Measurements from ENCODE around the gene GHRH. TPM values are rescaled to one million over a fixed set of nuclear protein-coding genes. Genes with fewer than 3 reads are reported as not detected.

The GHRH gene
- total RNA-seq, 3 donors from 2014 or later (not counting 1 experiment from before 2014, with no cell fraction given), result not detected

- WGBS (ENCODE audit: insufficient coverage), result 94% methylated on average over 4 of the region's 5 CpGs
These were observed 14.9 kb downstream of the GHRH start for GRCh38 chr20:37246736-37247135.

GRCh38 chr20:37245216-37246150, 16.1 kb downstream of the GHRH start:
- Histone ChIP-seq H3K27me3 (ENCODE audit: control insufficient read depth, insufficient read depth, low read length) (no peaks in the 10 kb centered on the region), H3K4me3 (ENCODE audit: low read length) (no peak overlapping the region), H3K36me3 (ENCODE audit: control insufficient read depth, insufficient read depth, low read length) (peaks cover 33% of the 10 kb centered on the region), H3K4me1 (ENCODE audit: control insufficient read depth, insufficient read depth, low read length) (no peaks in the 10 kb centered on the region), H3K27ac (ENCODE audit: low read length) (no peak overlapping the region), H3K9me3 (ENCODE audit: control insufficient read depth, insufficient read depth, low read length) (no peaks in the 10 kb centered on the region)
- H3K4me3 Mint-ChIP-seq, result no peak overlapping the region
- H3K27me3 Mint-ChIP-seq (ENCODE audit: low read depth in 2 of 2), result no peaks in the 10 kb centered on the region
- DNase-seq, result no peak
- no peak for ATAC-seq
- peaks cover 22% of the 10 kb centered on the region for H3K36me3 Mint-ChIP-seq
- 88% methylated on average over 25 of the region's 25 CpGs for WGBS (ENCODE audit: insufficient coverage)
- peak overlapping the region in 1 of 2 donors; percentile 19 for H3K27ac Mint-ChIP-seq
- TF ChIP-seq CTCF (IDR thresholded peaks at IDR 0.05), result no peak
- H3K9me3 Mint-ChIP-seq, result no peaks in the 10 kb centered on the region
- H3K4me1 Mint-ChIP-seq, result peaks cover 0 to 5% of the 10 kb centered on the region in 2 donors
- intact Hi-C loops (cut with micrococcal nuclease), result no loop called here

More at GRCh38 chr20:37246736-37247135, 14.9 kb downstream of the GHRH start:
- H3K27me3 Mint-ChIP-seq (ENCODE audit: low read depth in 2 of 2), result no peaks in the 10 kb centered on the region
- DNase-seq (no peak), ATAC-seq (no peak)
- peaks cover 14% of the 10 kb centered on the region for H3K36me3 Mint-ChIP-seq
- intact Hi-C loops (cut with micrococcal nuclease), result no loop called here
- H3K9me3 Mint-ChIP-seq, result no peaks in the 10 kb centered on the region
- H3K4me3 ChIP-seq (ENCODE audit: low read length), result no peak overlapping the region
- no peaks in the 10 kb centered on the region for H3K9me3 ChIP-seq (ENCODE audit: control insufficient read depth, insufficient read depth, low read length)
- no peak for TF ChIP-seq CTCF (IDR thresholded peaks at IDR 0.05)
- no peaks in the 10 kb centered on the region for H3K4me1 ChIP-seq (ENCODE audit: control insufficient read depth, insufficient read depth, low read length)
- H3K4me1 Mint-ChIP-seq, result peaks cover 0 to 5% of the 10 kb centered on the region in 2 donors
- H3K4me3 Mint-ChIP-seq, result no peak overlapping the region
- no peak overlapping the region for H3K27ac Mint-ChIP-seq
- H3K36me3 ChIP-seq (ENCODE audit: control insufficient read depth, insufficient read depth, low read length), result peaks cover 22% of the 10 kb centered on the region
- no peak overlapping the region for H3K27ac ChIP-seq (ENCODE audit: low read length)
- H3K27me3 ChIP-seq (ENCODE audit: control insufficient read depth, insufficient read depth, low read length), result no peaks in the 10 kb centered on the region

- no peaks in the 10 kb centered on the region for H3K9me3 ChIP-seq (ENCODE audit: control insufficient read depth, insufficient read depth, low read length)
- no peak overlapping the region for H3K4me3 ChIP-seq (ENCODE audit: low read length)
- no peak overlapping the region for H3K4me3 Mint-ChIP-seq
- no peaks in the 10 kb centered on the region for H3K4me1 ChIP-seq (ENCODE audit: control insufficient read depth, insufficient read depth, low read length)
- peaks cover 42% of the 10 kb centered on the region for H3K36me3 ChIP-seq (ENCODE audit: control insufficient read depth, insufficient read depth, low read length)
- WGBS (ENCODE audit: insufficient coverage), result over 99% methylated on average over 5 of the region's 5 CpGs
- H3K4me1 Mint-ChIP-seq, result peaks cover 0 to 5% of the 10 kb centered on the region in 2 donors
- H3K27ac ChIP-seq (ENCODE audit: low read length), result no peak overlapping the region
- no peak for DNase-seq
- no peaks in the 10 kb centered on the region for H3K27me3 Mint-ChIP-seq (ENCODE audit: low read depth in 2 of 2)
- no peak for TF ChIP-seq CTCF (IDR thresholded peaks at IDR 0.05)
- H3K27ac Mint-ChIP-seq, result no peak overlapping the region
- no peaks in the 10 kb centered on the region for H3K9me3 Mint-ChIP-seq
- H3K36me3 Mint-ChIP-seq, result peaks cover 26% of the 10 kb centered on the region
- no peaks in the 10 kb centered on the region for H3K27me3 ChIP-seq (ENCODE audit: control insufficient read depth, insufficient read depth, low read length)
- ATAC-seq, result peak in 1 of 3 donors; percentile 35
- intact Hi-C loops (cut with micrococcal nuclease), result no loop called here
These were observed 17.0 kb downstream of the GHRH start for GRCh38 chr20:37244572-37244957.

Measured in natural killer cell (primary cell).